ENCODE measurements around the gene BBS9.
A peak's percentile ranks its signal among the peaks of the same experiment; 100 is the strongest.

Gene BBS9

DNA sequence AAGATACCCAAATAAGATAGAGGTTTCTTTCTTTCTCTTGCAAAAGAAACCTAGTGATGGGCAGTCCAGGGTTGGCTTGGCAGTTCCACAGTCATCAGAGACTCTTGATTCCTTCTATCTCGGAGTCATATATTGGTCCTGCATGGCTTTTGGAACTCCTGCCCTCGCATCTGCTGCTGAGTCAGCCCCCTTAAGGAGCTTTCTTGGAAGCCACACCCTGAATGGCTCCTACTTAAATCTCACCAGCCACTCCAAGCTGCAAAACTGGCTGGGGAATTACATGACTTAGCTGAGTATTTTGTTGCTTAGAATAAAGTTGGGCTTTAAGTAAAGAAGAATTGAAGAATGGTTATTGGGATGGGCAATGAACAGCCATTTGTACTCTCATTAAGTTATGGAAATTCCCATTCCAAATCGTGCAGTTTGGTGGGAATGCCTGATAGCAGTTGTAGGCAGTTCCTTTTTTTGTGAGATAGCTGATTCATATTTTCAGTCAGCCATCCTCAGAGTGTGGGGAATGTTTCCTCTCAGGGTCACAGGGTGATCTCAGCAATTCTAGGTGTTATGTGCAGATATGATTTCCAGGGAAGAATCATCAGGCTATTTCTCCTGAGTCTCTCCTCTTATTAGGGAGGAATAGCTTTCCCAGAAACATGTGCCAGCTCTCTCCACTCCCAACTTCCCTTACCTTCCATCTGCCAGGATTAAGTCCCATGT lies 209.9 kb downstream of the BBS9 start:
- H3K4me3 ChIP-seq (ENCODE audit: low read length): no peak overlapping the region
- TF ChIP-seq, protein P1, sequence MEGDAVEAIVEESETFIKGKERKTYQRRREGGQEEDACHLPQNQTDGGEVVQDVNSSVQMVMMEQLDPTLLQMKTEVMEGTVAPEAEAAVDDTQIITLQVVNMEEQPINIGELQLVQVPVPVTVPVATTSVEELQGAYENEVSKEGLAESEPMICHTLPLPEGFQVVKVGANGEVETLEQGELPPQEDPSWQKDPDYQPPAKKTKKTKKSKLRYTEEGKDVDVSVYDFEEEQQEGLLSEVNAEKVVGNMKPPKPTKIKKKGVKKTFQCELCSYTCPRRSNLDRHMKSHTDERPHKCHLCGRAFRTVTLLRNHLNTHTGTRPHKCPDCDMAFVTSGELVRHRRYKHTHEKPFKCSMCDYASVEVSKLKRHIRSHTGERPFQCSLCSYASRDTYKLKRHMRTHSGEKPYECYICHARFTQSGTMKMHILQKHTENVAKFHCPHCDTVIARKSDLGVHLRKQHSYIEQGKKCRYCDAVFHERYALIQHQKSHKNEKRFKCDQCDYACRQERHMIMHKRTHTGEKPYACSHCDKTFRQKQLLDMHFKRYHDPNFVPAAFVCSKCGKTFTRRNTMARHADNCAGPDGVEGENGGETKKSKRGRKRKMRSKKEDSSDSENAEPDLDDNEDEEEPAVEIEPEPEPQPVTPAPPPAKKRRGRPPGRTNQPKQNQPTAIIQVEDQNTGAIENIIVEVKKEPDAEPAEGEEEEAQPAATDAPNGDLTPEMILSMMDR (IDR thresholded peaks at IDR 0.05; ENCODE audit: insufficient read depth, low read depth, low read length, missing control alignments): no peak
- DNase-seq (ENCODE audit: low read depth): peak; percentile 23

- no peak for DNase-seq (ENCODE audit: low read depth)
- TF ChIP-seq, protein P1 (IDR thresholded peaks at IDR 0.05; ENCODE audit: insufficient read depth, low read depth, low read length, missing control alignments): no peak
- no peak overlapping the region for H3K4me3 ChIP-seq (ENCODE audit: low read length)
These were observed 216.7 kb downstream of the BBS9 start for GRCh38 chr7:33346055-33346454.

DNA sequence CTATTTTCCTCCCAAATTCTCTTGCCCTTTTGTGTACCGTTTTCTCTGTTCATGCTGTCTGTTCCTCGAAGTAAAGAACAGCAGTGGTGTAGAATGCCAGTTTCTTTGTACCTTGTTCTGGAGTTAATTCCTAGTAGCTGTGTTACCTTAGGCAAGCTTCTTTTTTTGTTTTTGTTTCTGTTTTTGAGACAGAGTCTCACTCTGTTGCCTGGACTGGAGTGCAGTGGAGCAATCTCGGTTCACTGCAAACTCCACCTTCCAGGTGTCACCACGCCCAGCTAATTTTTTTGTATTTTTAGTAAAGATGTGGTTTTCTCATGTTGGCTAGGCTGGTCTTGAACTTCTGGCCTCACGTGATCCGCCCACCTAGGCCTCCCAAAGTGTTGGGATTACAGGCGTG lies 221.2 kb downstream of the BBS9 start:
- no peak overlapping the region for H3K4me3 ChIP-seq (ENCODE audit: low read length)
- DNase-seq (ENCODE audit: low read depth): no peak
- TF ChIP-seq, protein P1 (IDR thresholded peaks at IDR 0.05; ENCODE audit: insufficient read depth, low read depth, low read length, missing control alignments): no peak

- no peak for DNase-seq (ENCODE audit: low read depth)
- H3K4me3 ChIP-seq (ENCODE audit: low read length): no peak overlapping the region
- TF ChIP-seq, protein P1 (IDR thresholded peaks at IDR 0.05; ENCODE audit: insufficient read depth, low read depth, low read length, missing control alignments): no peak
These were observed 222.3 kb downstream of the BBS9 start for GRCh38 chr7:33351709-33352108.

- no peak overlapping the region for H3K4me3 ChIP-seq (ENCODE audit: low read length)
- no peak for DNase-seq (ENCODE audit: low read depth)
- TF ChIP-seq, protein P1 (IDR thresholded peaks at IDR 0.05; ENCODE audit: insufficient read depth, low read depth, low read length, missing control alignments): no peak
These were observed 224.8 kb downstream of the BBS9 start for GRCh38 chr7:33354201-33354600.

GRCh38 chr7:33355386-33355785 lies 226.0 kb downstream of the BBS9 start:
- H3K4me3 ChIP-seq (ENCODE audit: low read length): no peak overlapping the region
- TF ChIP-seq, protein P1 (IDR thresholded peaks at IDR 0.05; ENCODE audit: insufficient read depth, low read depth, low read length, missing control alignments): no peak
- no peak for DNase-seq (ENCODE audit: low read depth)

GRCh38 chr7:33356336-33356735 lies 227.0 kb downstream of the BBS9 start:
- TF ChIP-seq, protein P1 (IDR thresholded peaks at IDR 0.05; ENCODE audit: insufficient read depth, low read depth, low read length, missing control alignments): no peak
- H3K4me3 ChIP-seq (ENCODE audit: low read length): no peak overlapping the region
- DNase-seq (ENCODE audit: low read depth): no peak
